HG02588 (cell line): Measurements from ENCODE around the gene HTR3C.

Experiments
- ATAC-seq: cut with Tn5 transposase; IDR thresholded peaks from one replicate; pipeline ENCODE4 v1.9.1; 2021; ENCODE audit warnings: mild to moderate bottlenecking, moderate library complexity; ENCODE audit not compliant: unreplicated experiment

The HTR3C gene

DNA sequence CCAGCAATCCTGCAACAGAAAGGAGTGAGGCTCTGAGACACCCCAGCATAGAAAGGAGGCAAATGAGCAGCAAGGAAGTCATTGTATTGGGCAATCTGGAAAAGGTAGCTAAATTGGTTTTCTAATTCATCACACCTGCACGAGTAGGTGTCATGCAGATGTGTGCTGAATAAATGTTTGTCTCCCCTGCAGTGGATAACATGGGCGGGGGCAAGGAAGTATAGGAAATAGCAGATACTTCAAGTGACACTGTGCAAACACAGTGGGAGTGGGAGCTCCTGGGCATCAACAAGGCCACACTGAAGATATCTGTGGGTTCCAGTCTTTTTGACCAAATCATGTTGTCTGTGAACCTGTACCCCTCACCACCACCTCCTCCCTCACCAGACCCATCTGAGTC is 29.6 kb downstream of the HTR3C start:
- ATAC-seq, result no peak

DNA sequence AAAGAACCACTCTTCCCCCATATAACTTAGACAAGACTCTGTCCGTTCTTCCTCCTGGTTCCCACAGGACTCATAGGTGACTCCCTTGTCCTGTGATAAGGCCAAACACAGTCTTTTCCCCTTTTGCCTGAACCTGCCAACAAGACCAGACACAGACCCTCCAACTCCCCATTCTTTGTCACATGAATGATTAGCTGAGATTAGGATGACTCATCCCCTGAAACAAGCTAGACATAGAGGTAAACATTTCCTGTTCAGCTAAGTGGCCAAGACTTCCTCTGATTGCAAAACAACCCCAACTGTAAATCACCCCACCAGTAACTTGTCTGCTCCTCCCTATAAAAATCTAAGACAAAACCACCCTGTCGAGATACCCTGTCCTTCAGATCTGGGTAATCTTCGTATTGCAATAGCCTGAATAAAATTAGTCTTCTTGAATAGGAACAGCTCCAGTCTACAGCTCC is 32.6 kb downstream of the HTR3C start:
- no peak for ATAC-seq

DNA sequence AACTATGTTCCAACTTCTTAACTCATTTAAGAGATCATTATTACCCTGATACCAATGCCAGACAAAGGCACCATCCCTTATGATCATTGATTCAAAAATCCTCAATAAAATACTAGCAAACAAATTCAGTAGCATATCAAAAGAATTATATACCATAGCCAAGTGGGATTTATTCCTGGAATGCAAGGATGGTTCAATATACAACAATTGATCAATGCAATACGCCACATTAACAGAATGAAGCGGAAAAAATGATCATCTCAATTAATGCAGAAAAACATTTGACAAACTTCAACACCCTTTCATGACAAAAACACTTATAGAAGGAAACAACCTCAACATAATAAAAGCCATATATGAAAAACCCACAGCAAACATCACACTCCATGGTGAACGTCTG is 39.4 kb downstream of the HTR3C start:
- no peak for ATAC-seq

DNA sequence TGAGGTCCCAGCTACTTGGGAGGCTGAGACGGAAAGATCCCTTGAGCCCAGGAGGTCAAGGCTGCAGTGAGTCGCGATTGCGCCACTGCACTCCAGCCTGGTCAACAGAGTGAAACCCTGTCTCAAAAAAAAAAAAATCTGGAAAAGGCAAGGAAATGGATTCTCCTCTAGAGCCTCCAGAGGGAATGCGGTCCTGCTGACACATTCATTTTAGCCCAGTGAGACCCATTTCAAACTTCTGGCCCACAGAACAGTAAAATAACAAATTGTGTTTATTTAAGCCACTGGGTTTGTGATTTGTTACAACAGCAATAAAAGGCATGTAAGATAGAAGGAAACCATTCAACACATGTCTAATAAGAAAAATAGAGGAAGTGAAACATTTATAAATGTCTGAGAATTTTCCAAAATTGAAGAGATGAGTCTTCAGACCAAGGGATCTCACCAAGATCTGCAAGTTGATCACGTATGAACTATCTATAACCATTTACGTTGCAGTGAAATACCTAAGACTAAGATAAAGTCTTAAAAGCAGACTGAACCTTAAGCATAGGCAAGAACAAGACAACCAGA is 44.0 kb downstream of the HTR3C start, which contains the start of gene HTR3E:
Gene HTR3E, plus strand, starts transcription at position 254 of the 573 bp plus-strand sequence. CDS start 466 bp downstream, outside the sequence.
- no peak for ATAC-seq

DNA sequence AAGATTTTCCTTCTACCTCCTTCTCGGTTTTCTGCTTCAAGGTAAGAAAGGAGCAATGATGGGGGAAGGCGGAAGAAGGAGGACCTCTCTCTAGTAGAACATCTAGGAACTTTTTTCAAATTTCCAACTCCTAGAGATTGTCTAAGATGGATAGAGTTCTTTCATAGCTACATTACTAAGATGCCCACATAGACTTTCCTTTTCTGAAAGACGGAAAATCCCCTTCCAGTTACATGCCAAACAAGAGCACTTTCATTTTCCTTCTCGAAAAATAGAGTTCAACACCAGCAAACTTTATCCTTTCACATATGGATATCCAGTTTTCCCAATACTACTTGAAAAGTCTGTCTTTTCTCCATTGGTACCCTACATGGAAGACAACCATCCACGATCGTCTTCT is 44.7 kb downstream of the HTR3C start:
- no peak for ATAC-seq

DNA sequence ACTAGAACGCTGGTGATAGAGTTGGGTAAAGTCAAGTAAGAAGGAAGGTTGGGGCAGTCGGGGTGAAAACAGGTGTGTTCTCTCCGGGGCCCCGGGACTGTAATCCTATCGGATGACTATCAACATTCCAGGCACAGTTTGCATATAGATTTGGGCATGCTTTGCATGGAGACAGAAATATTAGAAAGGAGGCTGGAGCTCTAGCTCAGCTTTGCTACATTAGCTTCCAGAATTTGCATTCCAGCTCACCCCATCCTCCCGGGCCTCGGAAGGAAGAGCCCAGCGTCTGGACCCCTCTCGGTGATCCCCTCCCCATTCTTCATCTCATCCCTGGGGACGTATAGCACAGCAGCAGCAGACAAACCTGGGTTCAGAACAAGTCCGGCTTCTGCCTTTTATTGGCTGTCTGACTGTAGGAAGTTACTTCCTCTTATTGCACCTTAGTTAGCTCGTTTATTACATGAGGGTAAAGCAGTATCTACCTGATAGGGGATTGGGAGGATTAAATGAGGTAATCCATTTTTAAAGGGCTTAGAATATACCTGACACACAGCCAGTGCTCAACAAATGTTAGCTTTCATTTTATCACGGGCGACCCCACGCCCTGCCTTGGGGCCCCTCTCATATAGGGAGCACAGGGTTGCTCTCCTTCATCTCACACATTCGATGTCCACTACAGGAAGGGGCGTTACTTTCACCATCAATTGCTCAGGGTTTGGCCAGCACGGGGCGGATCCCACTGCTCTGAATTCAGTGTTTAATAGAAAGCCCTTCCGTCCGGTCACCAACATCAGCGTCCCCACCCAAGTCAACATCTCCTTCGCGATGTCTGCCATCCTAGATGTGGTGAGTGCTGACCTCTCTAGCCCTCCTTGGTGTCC is 47.2 kb downstream of the HTR3C start:
- ATAC-seq, result no peak
